PFSK-1 (cell line): ENCODE results near the gene NKAIN2.

Source experiments
- FOXP2 ChIP-seq: optimal IDR thresholded peaks from 2 replicates; pipeline ENCODE3; 2011; ENCODE audit warnings: borderline replicate concordance, control low read depth, inconsistent platforms; ENCODE audit not compliant: insufficient read depth; ENCODE audit errors: extremely low read length, extremely low read depth
- POLR2AphosphoS5 ChIP-seq: IDR thresholded peaks from 2 replicates; pipeline ENCODE4 v1.6.1; 2012; ENCODE audit warnings: low read depth, mild to moderate bottlenecking, control low read depth, low read length, moderate library complexity
- REST ChIP-seq, 2 experiments: IDR thresholded peaks; 2 replicates each; pipeline versions ENCODE4 v1.6.1 to v1.8.0; 2011 to 2012; ENCODE audit warnings: low read depth in 2 of 2, low read length in 2 of 2, control low read depth in 1 of 2, inconsistent platforms in 1 of 2, mild to moderate bottlenecking in 1 of 2, moderate library complexity in 1 of 2; ENCODE audit not compliant: insufficient read depth in 1 of 2
- SIN3A ChIP-seq: IDR thresholded peaks from 2 replicates; pipeline ENCODE4 v1.6.1; 2012; ENCODE audit warnings: mild to moderate bottlenecking, low read length, moderate library complexity, borderline replicate concordance; ENCODE audit not compliant: insufficient read depth
- TAF1 ChIP-seq: IDR thresholded peaks from 2 replicates; pipeline ENCODE4 v1.6.1; 2012; ENCODE audit warnings: low read length, control low read depth, borderline replicate concordance; ENCODE audit not compliant: insufficient read depth

NKAIN2 gene

GRCh38 chr6:124074606-124075005, 270.9 kb downstream of the NKAIN2 start:
- TF ChIP-seq POLR2AphosphoS5 (no peak), SIN3A (no peak), TAF1 (no peak)

GRCh38 chr6:124076336-124077048, 272.8 kb downstream of the NKAIN2 start:
- TF ChIP-seq TAF1: no peak
- no peak for TF ChIP-seq REST (IDR thresholded peaks at IDR 0.05; ENCODE audit: insufficient read depth in 1 of 2, low read depth in 2 of 2, low read length in 2 of 2)
- TF ChIP-seq SIN3A: no peak
- TF ChIP-seq POLR2AphosphoS5: no peak
- TF ChIP-seq FOXP2: no peak

- TF ChIP-seq POLR2AphosphoS5: no peak
- no peak for TF ChIP-seq REST (IDR thresholded peaks at IDR 0.05; ENCODE audit: insufficient read depth in 1 of 2, low read depth in 2 of 2, low read length in 2 of 2)
- no peak for TF ChIP-seq FOXP2
- TF ChIP-seq SIN3A: no peak
- TF ChIP-seq TAF1: no peak
These were observed 274.5 kb downstream of the NKAIN2 start for GRCh38 chr6:124078169-124078568.

GRCh38 chr6:124080483-124080882, 276.8 kb downstream of the NKAIN2 start:
- no peak for TF ChIP-seq POLR2AphosphoS5
- no peak for TF ChIP-seq TAF1
- no peak for TF ChIP-seq SIN3A
- no peak for TF ChIP-seq REST (IDR thresholded peaks at IDR 0.05; ENCODE audit: insufficient read depth in 1 of 2, low read depth in 2 of 2, low read length in 2 of 2)
- no peak for TF ChIP-seq FOXP2

GRCh38 chr6:124090491-124090890, 286.8 kb downstream of the NKAIN2 start:
- TF ChIP-seq REST (IDR thresholded peaks at IDR 0.05; ENCODE audit: insufficient read depth in 1 of 2, low read depth in 2 of 2, low read length in 2 of 2) (no peak), TAF1 (no peak), SIN3A (no peak), POLR2AphosphoS5 (no peak), FOXP2 (no peak)
